ENCODE measurements around the gene FOXQ1.

Gene FOXQ1

GRCh38 chr6:1321738-1322137 is 9.8 kb downstream of the FOXQ1 start:
- no peaks in the 10 kb centered on the region for H3K79me2 ChIP-seq (ENCODE audit: low read length)
- no peak overlapping the region for H3K27ac ChIP-seq (ENCODE audit: low read length)
- H2AFZ ChIP-seq (ENCODE audit: low read depth, low read length): no peak overlapping the region
- TF ChIP-seq, protein P1, sequence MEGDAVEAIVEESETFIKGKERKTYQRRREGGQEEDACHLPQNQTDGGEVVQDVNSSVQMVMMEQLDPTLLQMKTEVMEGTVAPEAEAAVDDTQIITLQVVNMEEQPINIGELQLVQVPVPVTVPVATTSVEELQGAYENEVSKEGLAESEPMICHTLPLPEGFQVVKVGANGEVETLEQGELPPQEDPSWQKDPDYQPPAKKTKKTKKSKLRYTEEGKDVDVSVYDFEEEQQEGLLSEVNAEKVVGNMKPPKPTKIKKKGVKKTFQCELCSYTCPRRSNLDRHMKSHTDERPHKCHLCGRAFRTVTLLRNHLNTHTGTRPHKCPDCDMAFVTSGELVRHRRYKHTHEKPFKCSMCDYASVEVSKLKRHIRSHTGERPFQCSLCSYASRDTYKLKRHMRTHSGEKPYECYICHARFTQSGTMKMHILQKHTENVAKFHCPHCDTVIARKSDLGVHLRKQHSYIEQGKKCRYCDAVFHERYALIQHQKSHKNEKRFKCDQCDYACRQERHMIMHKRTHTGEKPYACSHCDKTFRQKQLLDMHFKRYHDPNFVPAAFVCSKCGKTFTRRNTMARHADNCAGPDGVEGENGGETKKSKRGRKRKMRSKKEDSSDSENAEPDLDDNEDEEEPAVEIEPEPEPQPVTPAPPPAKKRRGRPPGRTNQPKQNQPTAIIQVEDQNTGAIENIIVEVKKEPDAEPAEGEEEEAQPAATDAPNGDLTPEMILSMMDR (IDR thresholded peaks at IDR 0.05; ENCODE audit: low read depth, low read length): no peak
- TF ChIP-seq EZH2phosphoT487 (IDR thresholded peaks at IDR 0.05; ENCODE audit: low read depth): no peak
- H3K4me1 ChIP-seq (ENCODE audit: low read length): no peaks in the 10 kb centered on the region
- no peaks in the 10 kb centered on the region for H3K36me3 ChIP-seq (replicated peaks; ENCODE audit: low read depth, low read length)
- no peaks in the 10 kb centered on the region for H3K9me3 ChIP-seq (ENCODE audit: insufficient read depth, low read length)
- no peak overlapping the region for H3K9ac ChIP-seq (ENCODE audit: low read length)
- H4K20me1 ChIP-seq (ENCODE audit: insufficient read depth, low read length): no peaks in the 10 kb centered on the region
- no peak overlapping the region for H3K4me2 ChIP-seq (ENCODE audit: low read length)
- no peak overlapping the region for H3K4me3 ChIP-seq (ENCODE audit: low read length)
- 0 out of 2 replicates have a peak, but pooled peaks cover 8% of the 10 kb centered on the region for H3K27me3 ChIP-seq (ENCODE audit: low read depth, low read length)

DNA sequence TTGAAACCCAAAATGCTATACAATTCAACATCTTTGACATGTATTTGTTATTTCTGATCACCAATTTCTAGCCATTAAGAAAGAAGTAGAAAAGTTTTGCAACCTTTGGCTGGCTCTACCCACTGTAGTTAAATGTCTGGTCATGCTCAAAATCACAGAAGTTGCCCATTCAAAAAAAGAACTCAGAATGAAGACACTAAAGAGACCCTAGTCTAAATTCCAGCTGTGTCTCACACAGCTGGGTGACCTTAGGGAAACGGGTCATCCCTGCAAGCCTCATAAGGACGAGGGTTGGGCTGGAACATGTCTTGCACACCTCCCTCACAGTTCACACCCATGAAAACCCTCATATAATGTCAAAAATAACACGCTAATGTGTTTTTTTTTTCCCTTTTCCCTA is 10.3 kb downstream of the FOXQ1 start:
- Histone ChIP-seq H4K20me1 (ENCODE audit: insufficient read depth, low read length) (no peaks in the 10 kb centered on the region), H3K9ac (ENCODE audit: low read length) (no peak overlapping the region), H2AFZ (ENCODE audit: low read depth, low read length) (no peak overlapping the region), H3K79me2 (ENCODE audit: low read length) (no peaks in the 10 kb centered on the region), H3K27ac (ENCODE audit: low read length) (no peak overlapping the region), H3K4me1 (ENCODE audit: low read length) (no peaks in the 10 kb centered on the region), H3K36me3 (replicated peaks; ENCODE audit: low read depth, low read length) (no peaks in the 10 kb centered on the region), H3K9me3 (ENCODE audit: insufficient read depth, low read length) (no peaks in the 10 kb centered on the region), H3K27me3 (ENCODE audit: low read depth, low read length) (0 out of 2 replicates have a peak, but pooled peaks cover 8% of the 10 kb centered on the region), H3K4me3 (ENCODE audit: low read length) (no peak overlapping the region), H3K4me2 (ENCODE audit: low read length) (no peak overlapping the region)
- TF ChIP-seq, protein P1 (IDR thresholded peaks at IDR 0.05; ENCODE audit: low read depth, low read length): no peak
- no peak for TF ChIP-seq EZH2phosphoT487 (IDR thresholded peaks at IDR 0.05; ENCODE audit: low read depth)

DNA sequence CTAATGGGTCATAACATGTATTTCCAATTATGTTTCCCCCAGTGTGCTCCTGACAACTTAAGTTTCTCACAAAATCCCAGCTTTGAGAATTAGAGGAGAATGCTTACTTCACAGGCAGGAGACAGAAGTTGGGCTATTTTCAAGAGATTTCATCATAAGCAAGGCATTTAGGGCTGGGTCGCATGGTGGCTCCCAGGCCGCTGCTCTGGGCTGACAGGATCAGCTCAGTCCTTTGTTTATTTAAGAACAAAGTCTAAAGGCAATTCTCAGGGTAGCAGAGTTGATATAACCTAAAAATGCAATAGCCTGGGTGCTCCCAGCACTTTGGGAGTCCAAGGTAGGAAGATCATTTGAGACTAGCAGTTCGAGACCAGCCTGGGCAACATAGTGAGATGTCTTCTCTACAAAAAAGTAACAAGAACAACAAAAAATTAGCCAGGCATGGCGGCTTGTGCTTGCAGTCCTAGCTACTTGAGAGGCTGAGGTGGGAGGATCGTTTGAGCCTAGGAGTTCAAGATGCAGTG is 10.9 kb downstream of the FOXQ1 start:
- no peak for TF ChIP-seq EZH2phosphoT487 (IDR thresholded peaks at IDR 0.05; ENCODE audit: low read depth)
- TF ChIP-seq, protein P1 (IDR thresholded peaks at IDR 0.05; ENCODE audit: low read depth, low read length): no peak
- no peaks in the 10 kb centered on the region for H3K9me3 ChIP-seq (ENCODE audit: insufficient read depth, low read length)
- no peaks in the 10 kb centered on the region for H3K36me3 ChIP-seq (replicated peaks; ENCODE audit: low read depth, low read length)
- no peaks in the 10 kb centered on the region for H3K79me2 ChIP-seq (ENCODE audit: low read length)
- no peak overlapping the region for H3K4me3 ChIP-seq (ENCODE audit: low read length)
- no peak overlapping the region for H2AFZ ChIP-seq (ENCODE audit: low read depth, low read length)
- H3K4me1 ChIP-seq (ENCODE audit: low read length): no peaks in the 10 kb centered on the region
- H4K20me1 ChIP-seq (ENCODE audit: insufficient read depth, low read length): no peaks in the 10 kb centered on the region
- H3K9ac ChIP-seq (ENCODE audit: low read length): no peak overlapping the region
- H3K27ac ChIP-seq (ENCODE audit: low read length): no peak overlapping the region
- H3K4me2 ChIP-seq (ENCODE audit: low read length): no peak overlapping the region
- H3K27me3 ChIP-seq (ENCODE audit: low read depth, low read length): 0 out of 2 replicates have a peak, but pooled peaks cover 8% of the 10 kb centered on the region

GRCh38 chr6:1324936-1325335 is 13.0 kb downstream of the FOXQ1 start:
- H3K79me2 ChIP-seq (ENCODE audit: low read length): no peaks in the 10 kb centered on the region
- no peak overlapping the region for H3K9ac ChIP-seq (ENCODE audit: low read length)
- no peak overlapping the region for H3K4me2 ChIP-seq (ENCODE audit: low read length)
- no peaks in the 10 kb centered on the region for H3K4me1 ChIP-seq (ENCODE audit: low read length)
- H3K36me3 ChIP-seq (replicated peaks; ENCODE audit: low read depth, low read length): no peaks in the 10 kb centered on the region
- H4K20me1 ChIP-seq (ENCODE audit: insufficient read depth, low read length): no peaks in the 10 kb centered on the region
- H3K9me3 ChIP-seq (ENCODE audit: insufficient read depth, low read length): no peaks in the 10 kb centered on the region
- TF ChIP-seq, protein P1 (IDR thresholded peaks at IDR 0.05; ENCODE audit: low read depth, low read length): no peak
- TF ChIP-seq EZH2phosphoT487 (IDR thresholded peaks at IDR 0.05; ENCODE audit: low read depth): no peak
- no peak overlapping the region for H3K27ac ChIP-seq (ENCODE audit: low read length)
- no peak overlapping the region for H3K4me3 ChIP-seq (ENCODE audit: low read length)
- no peak overlapping the region for H2AFZ ChIP-seq (ENCODE audit: low read depth, low read length)
- 0 out of 2 replicates have a peak, but pooled peaks cover 8% of the 10 kb centered on the region for H3K27me3 ChIP-seq (ENCODE audit: low read depth, low read length)
